ENCODE measurements around the gene ARAP3.

The ARAP3 gene

GRCh38 chr5:141697586-141697985, 15.6 kb upstream of the ARAP3 start:
- no peak for TF ChIP-seq CTCF (conservative IDR thresholded peaks at IDR 0.05; ENCODE audit: low read depth, low read length)
- DNase-seq (ENCODE audit: low read depth) = no peak
- no peak overlapping the region for H3K4me3 ChIP-seq (ENCODE audit: low read length)

- no peak for DNase-seq (ENCODE audit: low read depth)
- no peak overlapping the region for H3K4me3 ChIP-seq (ENCODE audit: low read length)
- TF ChIP-seq CTCF (conservative IDR thresholded peaks at IDR 0.05; ENCODE audit: low read depth, low read length) = no peak
These were observed 14.4 kb upstream of the ARAP3 start for GRCh38 chr5:141696431-141696830.

- peak; percentile 51 for DNase-seq (ENCODE audit: low read depth)
- no peak overlapping the region for H3K4me3 ChIP-seq (ENCODE audit: low read length)
- no peak for TF ChIP-seq CTCF (conservative IDR thresholded peaks at IDR 0.05; ENCODE audit: low read depth, low read length)
These were observed 13.7 kb upstream of the ARAP3 start for GRCh38 chr5:141695627-141696215.

GRCh38 chr5:141694479-141694878, 12.4 kb upstream of the ARAP3 start:
- no peak for TF ChIP-seq CTCF (conservative IDR thresholded peaks at IDR 0.05; ENCODE audit: low read depth, low read length)
- H3K4me3 ChIP-seq (ENCODE audit: low read length) = no peak overlapping the region
- DNase-seq (ENCODE audit: low read depth) = no peak

- no peak for DNase-seq (ENCODE audit: low read depth)
- no peak overlapping the region for H3K4me3 ChIP-seq (ENCODE audit: low read length)
- no peak for TF ChIP-seq CTCF (conservative IDR thresholded peaks at IDR 0.05; ENCODE audit: low read depth, low read length)
These were observed 11.1 kb upstream of the ARAP3 start for GRCh38 chr5:141692919-141693725.

- DNase-seq (ENCODE audit: low read depth) = no peak
- H3K4me3 ChIP-seq (ENCODE audit: low read length) = peak overlapping the region; percentile 53
- TF ChIP-seq CTCF (conservative IDR thresholded peaks at IDR 0.05; ENCODE audit: low read depth, low read length) = no peak
These were observed 10.5 kb upstream of the ARAP3 start for GRCh38 chr5:141692533-141692888.
